Measurements from ENCODE around the gene UBQLN3.

- no peak for TF ChIP-seq CTCF (IDR thresholded peaks at IDR 0.05)
- TF ChIP-seq POLR2A (IDR thresholded peaks at IDR 0.05; ENCODE audit: low read depth): no peak
- TF ChIP-seq POLR2AphosphoS5 (IDR thresholded peaks at IDR 0.05): no peak
Measured at GRCh38 chr11:5546457-5546856, 36.7 kb upstream of the UBQLN3 start.
